ENCODE data around the gene PIP4K2C. TPM values are rescaled to one million over a fixed set of nuclear protein-coding genes. Genes with fewer than 3 reads are reported as not detected.

The PIP4K2C gene
- total RNA-seq, 1 donor: 19.4 TPM

DNA sequence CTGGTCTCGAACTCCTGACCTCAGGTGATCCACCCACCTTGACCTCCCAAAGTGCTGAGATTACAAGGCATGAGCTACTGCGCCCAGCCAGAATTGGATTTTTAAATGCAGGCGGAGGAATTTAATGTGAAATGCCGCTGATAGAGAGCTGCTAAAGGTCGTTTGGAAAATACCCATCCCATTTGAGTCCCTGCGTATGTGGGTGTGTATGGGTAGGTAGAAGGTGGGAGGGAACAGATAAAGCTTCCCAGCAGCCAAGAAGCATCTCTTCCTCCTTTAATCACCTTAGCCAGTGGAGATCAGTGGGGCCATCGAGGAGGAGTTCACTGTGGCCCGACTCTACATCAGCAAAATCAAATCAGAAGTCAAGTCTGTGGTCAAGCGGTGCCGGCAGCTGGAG is 16.2 kb upstream of the PIP4K2C start:
- TF ChIP-seq, protein P1, sequence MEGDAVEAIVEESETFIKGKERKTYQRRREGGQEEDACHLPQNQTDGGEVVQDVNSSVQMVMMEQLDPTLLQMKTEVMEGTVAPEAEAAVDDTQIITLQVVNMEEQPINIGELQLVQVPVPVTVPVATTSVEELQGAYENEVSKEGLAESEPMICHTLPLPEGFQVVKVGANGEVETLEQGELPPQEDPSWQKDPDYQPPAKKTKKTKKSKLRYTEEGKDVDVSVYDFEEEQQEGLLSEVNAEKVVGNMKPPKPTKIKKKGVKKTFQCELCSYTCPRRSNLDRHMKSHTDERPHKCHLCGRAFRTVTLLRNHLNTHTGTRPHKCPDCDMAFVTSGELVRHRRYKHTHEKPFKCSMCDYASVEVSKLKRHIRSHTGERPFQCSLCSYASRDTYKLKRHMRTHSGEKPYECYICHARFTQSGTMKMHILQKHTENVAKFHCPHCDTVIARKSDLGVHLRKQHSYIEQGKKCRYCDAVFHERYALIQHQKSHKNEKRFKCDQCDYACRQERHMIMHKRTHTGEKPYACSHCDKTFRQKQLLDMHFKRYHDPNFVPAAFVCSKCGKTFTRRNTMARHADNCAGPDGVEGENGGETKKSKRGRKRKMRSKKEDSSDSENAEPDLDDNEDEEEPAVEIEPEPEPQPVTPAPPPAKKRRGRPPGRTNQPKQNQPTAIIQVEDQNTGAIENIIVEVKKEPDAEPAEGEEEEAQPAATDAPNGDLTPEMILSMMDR (IDR thresholded peaks at IDR 0.05; ENCODE audit: insufficient read depth, low read length): no peak
- no peak for DNase-seq (ENCODE audit: low read depth)
- H3K4me3 ChIP-seq (ENCODE audit: low read depth, low read length): no peak overlapping the region

DNA sequence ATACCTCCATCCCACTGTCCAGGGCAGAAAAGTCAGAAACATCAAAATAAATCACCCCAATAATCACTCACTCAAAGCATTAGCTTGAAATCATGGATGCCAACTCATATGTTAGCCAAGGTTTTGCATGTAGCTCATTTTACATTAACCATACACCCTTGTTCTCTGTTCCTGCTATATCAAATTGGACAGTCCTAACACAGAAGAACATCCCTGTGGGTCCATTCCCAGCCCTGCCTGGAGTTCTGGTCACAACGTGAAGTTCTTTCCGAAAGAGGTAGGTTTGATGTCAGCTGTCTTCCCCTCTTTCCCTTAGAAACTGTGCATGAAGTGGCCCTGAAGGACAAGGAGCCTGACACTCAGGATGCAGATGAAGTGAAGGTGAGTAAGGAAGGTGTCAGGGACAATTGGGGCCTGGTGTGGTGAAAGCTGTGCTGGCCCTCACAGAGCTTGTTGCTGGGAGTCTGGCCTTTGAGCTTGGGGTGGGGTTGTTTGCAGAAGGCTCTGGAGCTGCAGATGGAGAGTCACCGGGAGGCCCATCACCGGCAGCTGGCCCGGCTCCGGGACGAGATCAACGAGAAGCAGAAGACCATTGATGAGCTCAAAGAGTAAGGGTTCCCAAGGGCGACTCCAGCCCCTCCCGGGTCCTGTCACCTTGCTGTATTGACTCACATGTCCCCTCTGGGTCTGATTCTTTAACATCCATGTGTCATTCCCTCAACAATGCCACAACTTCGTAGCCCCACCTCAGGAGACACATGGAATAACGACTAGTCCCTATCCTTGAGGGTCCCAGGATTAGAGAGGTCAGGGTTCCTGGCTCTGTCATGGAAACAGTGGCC is 15.0 kb upstream of the PIP4K2C start:
- DNase-seq (ENCODE audit: low read depth): no peak
- no peak overlapping the region for H3K4me3 ChIP-seq (ENCODE audit: low read depth, low read length)
- TF ChIP-seq, protein P1 (IDR thresholded peaks at IDR 0.05; ENCODE audit: insufficient read depth, low read length): no peak

DNA sequence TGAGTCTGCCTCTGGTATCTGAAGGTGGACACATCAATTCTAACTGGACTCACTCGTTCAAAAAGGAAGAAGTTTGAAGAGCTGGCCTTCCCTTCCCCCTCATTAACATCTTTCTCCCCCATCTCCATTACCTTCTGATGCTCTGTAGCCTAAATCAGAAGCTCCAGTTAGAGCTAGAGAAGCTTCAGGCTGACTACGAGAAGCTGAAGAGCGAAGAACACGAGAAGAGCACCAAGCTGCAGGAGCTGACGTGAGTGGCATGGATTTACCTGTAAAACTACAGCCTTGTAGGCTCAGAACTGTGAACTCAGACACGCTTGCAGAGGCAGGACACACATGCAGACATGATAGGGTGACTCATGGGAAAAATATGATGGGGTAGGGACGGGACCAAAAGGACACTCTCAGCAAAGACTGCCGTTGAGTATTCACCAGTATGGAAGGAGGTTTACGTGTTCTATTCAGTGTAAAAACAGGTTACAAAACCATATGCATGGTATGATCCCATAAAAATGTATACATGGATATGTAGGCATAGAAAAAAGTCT is 14.3 kb upstream of the PIP4K2C start:
- TF ChIP-seq, protein P1 (IDR thresholded peaks at IDR 0.05; ENCODE audit: insufficient read depth, low read length): no peak
- DNase-seq (ENCODE audit: low read depth): no peak
- no peak overlapping the region for H3K4me3 ChIP-seq (ENCODE audit: low read depth, low read length)

- no peak for DNase-seq (ENCODE audit: low read depth)
- no peak overlapping the region for H3K4me3 ChIP-seq (ENCODE audit: low read depth, low read length)
- TF ChIP-seq, protein P1 (IDR thresholded peaks at IDR 0.05; ENCODE audit: insufficient read depth, low read length): no peak
Observed at GRCh38 chr12:57577981-57578758, 12.8 kb upstream of the PIP4K2C start.

- no peak overlapping the region for H3K4me3 ChIP-seq (ENCODE audit: low read depth, low read length)
- no peak for DNase-seq (ENCODE audit: low read depth)
- TF ChIP-seq, protein P1 (IDR thresholded peaks at IDR 0.05; ENCODE audit: insufficient read depth, low read length): no peak
Observed at GRCh38 chr12:57579011-57579410, 12.0 kb upstream of the PIP4K2C start.

DNA sequence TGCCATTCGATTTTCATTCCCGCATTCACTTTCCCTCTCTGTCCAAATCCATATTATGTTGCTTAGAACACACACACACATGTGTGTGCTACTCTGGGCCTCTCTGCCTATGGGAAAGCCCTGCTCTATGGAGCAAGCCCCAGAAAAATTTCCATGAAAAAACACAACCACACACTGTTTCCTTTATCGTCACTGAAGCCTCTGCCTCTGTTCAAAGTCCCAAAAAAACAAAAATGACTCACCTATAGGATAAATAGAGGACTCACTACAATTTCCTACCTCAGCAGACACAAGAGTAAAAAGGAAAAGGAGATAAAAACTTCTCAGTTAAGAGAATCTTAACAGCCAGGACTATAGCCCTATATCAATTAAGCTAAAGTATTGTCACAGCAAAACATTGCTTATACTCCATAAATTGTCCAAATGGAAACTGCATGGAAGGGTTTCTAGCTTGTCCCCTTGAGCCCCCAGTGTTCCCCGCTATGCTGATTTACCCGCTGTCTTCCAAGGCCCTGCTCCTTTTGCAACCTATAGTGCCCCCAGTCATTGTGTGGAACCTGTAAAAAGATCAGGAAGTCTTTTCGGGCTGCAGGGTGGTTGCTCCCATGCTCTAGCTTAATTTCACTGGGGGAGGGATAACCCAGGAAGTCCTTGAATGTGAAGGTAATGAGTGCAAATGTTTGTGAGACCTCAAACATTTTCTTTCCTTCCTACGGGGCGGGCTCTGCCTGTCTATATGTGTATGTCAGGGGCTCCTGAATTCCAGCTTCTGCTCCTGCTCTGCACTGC is 11.1 kb upstream of the PIP4K2C start:
- no peak overlapping the region for H3K4me3 ChIP-seq (ENCODE audit: low read depth, low read length)
- TF ChIP-seq, protein P1 (IDR thresholded peaks at IDR 0.05; ENCODE audit: insufficient read depth, low read length): no peak
- no peak for DNase-seq (ENCODE audit: low read depth)

Measured in fibroblast of the aortic adventitia (primary cell).